Measurements from ENCODE around the gene SLC2A6. TPM values are rescaled to one million over a fixed set of nuclear protein-coding genes. Genes with fewer than 3 reads are reported as not detected.

SLC2A6 gene
- polyA plus RNA-seq, 1 of the 3 experiments (the other 2 are of a cell fraction), result 5.2 TPM

GRCh38 chr9:133428617-133429101 lies 50.2 kb downstream of the SLC2A6 start:
- H3K4me3 ChIP-seq (ENCODE audit: low read depth in 2 of 2, low read length in 1 of 2), result no peak overlapping the region
- POLR2A ChIA-PET, result no interaction called here
- no peaks in the 10 kb centered on the region for H3K27me3 ChIP-seq (ENCODE audit: insufficient read depth)
- H3K9me3 ChIP-seq, result no peaks in the 10 kb centered on the region
- no peaks in the 10 kb centered on the region for H3K9me2 ChIP-seq
- H3K27ac ChIP-seq (ENCODE audit: low read depth in 2 of 2, low read length in 1 of 2), result no peak overlapping the region
- no peak overlapping the region for H3K4me2 ChIP-seq
- H3K4me1 ChIP-seq (ENCODE audit: control insufficient read depth in 1 of 2, insufficient read depth in 2 of 2, low read depth in 1 of 2, low read length in 1 of 2), result no peaks in the 10 kb centered on the region
- no peaks in the 10 kb centered on the region for H3F3A ChIP-seq (replicated peaks; ENCODE audit: insufficient read depth)
- peak; percentile 87 for DNase-seq
- H3K36me3 ChIP-seq (replicated peaks in 1 of 2; ENCODE audit: control insufficient read depth in 1 of 2, insufficient read depth in 2 of 2, low read length in 1 of 2), result no peaks in the 10 kb centered on the region
- 47% methylated on average over 23 of the region's 57 CpGs for WGBS (ENCODE audit: low lambda C conversion rate)
- H4K20me1 ChIP-seq (ENCODE audit: insufficient read depth), result no peaks in the 10 kb centered on the region
- no peak overlapping the region for H3K9ac ChIP-seq
- CTCF ChIA-PET, result interaction anchor here (1.0 to 1.3 kb wide), 2 partner anchors 9 to 18 kb away, joined by 3 to 4 read pairs; no protein-coding TSS in a partner anchor
- TF ChIP-seq RFX5 (IDR thresholded peaks at IDR 0.05; ENCODE audit: low read length) (no peak), RAD21 (IDR thresholded peaks at IDR 0.05; ENCODE audit: low read length) (no peak), IRF3 (IDR thresholded peaks at IDR 0.05; ENCODE audit: low read depth, low read length) (no peak), SIN3A (IDR thresholded peaks at IDR 0.05; ENCODE audit: borderline replicate concordance, low read depth, low read length) (no peak), MAX (IDR thresholded peaks at IDR 0.05; ENCODE audit: low read depth) (no peak), REST (IDR thresholded peaks at IDR 0.05; ENCODE audit: low read depth, low read length) (no peak), CHD2 (IDR thresholded peaks at IDR 0.05; ENCODE audit: low read length, partially characterized antibody) (no peak), NRF1 (IDR thresholded peaks at IDR 0.05; ENCODE audit: low read depth, low read length) (no peak), POLR2AphosphoS5 (IDR thresholded peaks at IDR 0.05; ENCODE audit: low read depth, low read length) (no peak), PBX3 (IDR thresholded peaks at IDR 0.05) (no peak), SMC3 (IDR thresholded peaks at IDR 0.05; ENCODE audit: low read depth, low read length) (no peak), MEF2A (IDR thresholded peaks at IDR 0.05; ENCODE audit: borderline replicate concordance, low read depth) (no peak), GABPA (IDR thresholded peaks at IDR 0.05; ENCODE audit: low read depth) (no peak), TEAD4 (IDR thresholded peaks at IDR 0.05; ENCODE audit: borderline replicate concordance, insufficient read depth) (no peak), ZBTB33 (IDR thresholded peaks at IDR 0.05; ENCODE audit: borderline replicate concordance, low read depth) (no peak), EP300 (IDR thresholded peaks at IDR 0.05; ENCODE audit: borderline replicate concordance in 1 of 2, low read depth in 1 of 2, low read length in 1 of 2) (no peak), EZH2phosphoT487 (IDR thresholded peaks at IDR 0.05; ENCODE audit: borderline replicate concordance, low read depth) (no peak), TAF1 (IDR thresholded peaks at IDR 0.05; ENCODE audit: borderline replicate concordance, low read depth, low read length) (no peak), MXI1 (IDR thresholded peaks at IDR 0.05; ENCODE audit: low read depth, low read length) (no peak)
- TF ChIP-seq, protein P1, sequence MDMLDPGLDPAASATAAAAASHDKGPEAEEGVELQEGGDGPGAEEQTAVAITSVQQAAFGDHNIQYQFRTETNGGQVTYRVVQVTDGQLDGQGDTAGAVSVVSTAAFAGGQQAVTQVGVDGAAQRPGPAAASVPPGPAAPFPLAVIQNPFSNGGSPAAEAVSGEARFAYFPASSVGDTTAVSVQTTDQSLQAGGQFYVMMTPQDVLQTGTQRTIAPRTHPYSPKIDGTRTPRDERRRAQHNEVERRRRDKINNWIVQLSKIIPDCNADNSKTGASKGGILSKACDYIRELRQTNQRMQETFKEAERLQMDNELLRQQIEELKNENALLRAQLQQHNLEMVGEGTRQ (IDR thresholded peaks at IDR 0.05; ENCODE audit: borderline replicate concordance, low read depth, low read length), result no peak
- no peaks in the 10 kb centered on the region for H3K79me2 ChIP-seq (ENCODE audit: insufficient read depth)
- H2AFZ ChIP-seq (ENCODE audit: low read depth), result no peak overlapping the region

All from SK-N-SH (cell line).